HFFc6 (cell line): ENCODE measurements around the gene KHDRBS1. TPM values are rescaled to one million over a fixed set of nuclear protein-coding genes. Genes with fewer than 3 reads are reported as not detected.
A peak's percentile ranks its signal among the peaks of the same experiment; 100 is the strongest.

Source experiments
- DNase-seq: peaks from one replicate; pipeline ENCODE4 v3.0.0-alpha.2; 2018
- H3K27ac Mint-ChIP-seq: 2 replicates; pipeline ENCODE4 v1.8.0; 2020; ENCODE audit warnings: mild to moderate bottlenecking, mixed read lengths
- H3K27me3 Mint-ChIP-seq: 2 replicates; pipeline ENCODE4 v1.8.0; 2021; ENCODE audit warnings: mild to moderate bottlenecking, moderate library complexity, mixed read lengths; ENCODE audit not compliant: insufficient read depth
- H3K36me3 Mint-ChIP-seq: 2 replicates; pipeline ENCODE4 v1.8.0; 2021; ENCODE audit warnings: low read depth, mixed read lengths
- H3K4me1 Mint-ChIP-seq: 2 replicates; pipeline ENCODE4 v1.8.0; 2020; ENCODE audit warnings: low read depth, mixed read lengths
- H3K4me3 Mint-ChIP-seq: 2 replicates; pipeline ENCODE4 v1.8.0; 2020; ENCODE audit warnings: mild to moderate bottlenecking, moderate library complexity, mixed read lengths
- H3K9me3 Mint-ChIP-seq: 2 replicates; pipeline ENCODE4 v1.8.0; 2020; ENCODE audit warnings: mild to moderate bottlenecking, mixed read lengths
- total RNA-seq, 6 experiments: library from RNA; stranded (reverse); fragmentation: NEBNext Ultra II Directional; extraction: Animal tissue kit (Norgen Biotek cat#: 25700); gene quantifications; 2 replicates in 1 of 6; 3 replicates in 5 of 6; pipeline ENCODE4 v1.2.3, GENCODE V29; 2021
- TF ChIP-seq, protein P1 (sequence below): fragments of 200-600 bp; sonication (generic); IDR thresholded peaks from 2 replicates; pipeline ENCODE4 v1.5.0; 2021; ENCODE audit warnings: antibody characterized with exemption, mild to moderate bottlenecking

KHDRBS1 gene
- total RNA-seq, 6 experiments from 2014 or later: 119 to 160 (median 148) TPM

DNA sequence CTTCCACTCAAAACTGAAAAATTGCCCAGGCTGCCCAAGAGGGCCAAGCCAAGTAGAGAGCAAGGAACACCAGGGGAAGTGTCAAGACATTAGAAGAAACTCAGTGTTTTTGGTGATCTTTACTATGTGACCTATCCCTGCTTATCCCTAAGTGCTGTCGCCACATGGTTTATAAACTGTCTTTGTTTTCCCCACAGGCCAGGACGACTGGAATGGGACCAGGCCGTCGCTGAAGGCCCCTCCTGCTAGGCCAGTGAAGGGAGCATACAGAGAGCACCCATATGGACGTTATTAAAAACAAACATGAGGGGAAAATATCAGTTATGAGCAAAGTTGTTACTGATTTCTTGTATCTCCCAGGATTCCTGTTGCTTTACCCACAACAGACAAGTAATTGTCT is 28.7 kb downstream of the KHDRBS1 start:
- DNase-seq: no peak
- TF ChIP-seq, protein P1, sequence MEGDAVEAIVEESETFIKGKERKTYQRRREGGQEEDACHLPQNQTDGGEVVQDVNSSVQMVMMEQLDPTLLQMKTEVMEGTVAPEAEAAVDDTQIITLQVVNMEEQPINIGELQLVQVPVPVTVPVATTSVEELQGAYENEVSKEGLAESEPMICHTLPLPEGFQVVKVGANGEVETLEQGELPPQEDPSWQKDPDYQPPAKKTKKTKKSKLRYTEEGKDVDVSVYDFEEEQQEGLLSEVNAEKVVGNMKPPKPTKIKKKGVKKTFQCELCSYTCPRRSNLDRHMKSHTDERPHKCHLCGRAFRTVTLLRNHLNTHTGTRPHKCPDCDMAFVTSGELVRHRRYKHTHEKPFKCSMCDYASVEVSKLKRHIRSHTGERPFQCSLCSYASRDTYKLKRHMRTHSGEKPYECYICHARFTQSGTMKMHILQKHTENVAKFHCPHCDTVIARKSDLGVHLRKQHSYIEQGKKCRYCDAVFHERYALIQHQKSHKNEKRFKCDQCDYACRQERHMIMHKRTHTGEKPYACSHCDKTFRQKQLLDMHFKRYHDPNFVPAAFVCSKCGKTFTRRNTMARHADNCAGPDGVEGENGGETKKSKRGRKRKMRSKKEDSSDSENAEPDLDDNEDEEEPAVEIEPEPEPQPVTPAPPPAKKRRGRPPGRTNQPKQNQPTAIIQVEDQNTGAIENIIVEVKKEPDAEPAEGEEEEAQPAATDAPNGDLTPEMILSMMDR: no peak
- H3K4me3 Mint-ChIP-seq: no peak overlapping the region
- peaks cover 2% of the 10 kb centered on the region; the same call in 1 of the 2 replicates for H3K27me3 Mint-ChIP-seq
- peaks cover 23% of the 10 kb centered on the region for H3K36me3 Mint-ChIP-seq
- H3K27ac Mint-ChIP-seq: peak overlapping the region; percentile 46; the same call in 1 of the 2 replicates
- no peaks in the 10 kb centered on the region for H3K9me3 Mint-ChIP-seq
- no peaks in the 10 kb centered on the region; the same call in 1 of the 2 replicates for H3K4me1 Mint-ChIP-seq

DNA sequence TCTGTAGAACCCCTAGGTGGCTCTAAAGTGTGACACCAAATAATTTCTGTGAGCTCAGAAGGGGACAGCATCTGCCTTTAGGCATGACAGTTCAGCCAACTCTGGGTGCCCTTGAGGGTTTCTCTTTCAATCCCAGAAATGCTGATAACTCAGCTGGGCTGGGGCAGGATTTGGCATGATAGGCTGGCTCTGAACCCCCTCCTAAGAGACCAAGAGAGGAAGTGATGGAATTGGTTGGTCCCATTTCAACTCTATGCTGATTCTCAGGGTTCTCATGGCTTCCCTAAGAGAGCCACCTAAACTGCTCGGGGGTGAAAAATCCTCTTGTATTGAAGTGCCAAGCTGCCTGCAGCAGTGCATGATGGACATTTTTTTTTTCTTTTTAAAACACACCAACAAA is 30.6 kb downstream of the KHDRBS1 start:
- TF ChIP-seq, protein P1: no peak
- H3K4me1 Mint-ChIP-seq: peaks cover 8% of the 10 kb centered on the region
- no peaks in the 10 kb centered on the region for H3K9me3 Mint-ChIP-seq
- no peak for DNase-seq
- H3K4me3 Mint-ChIP-seq: no peak overlapping the region
- peaks cover 29% of the 10 kb centered on the region for H3K36me3 Mint-ChIP-seq
- no peak overlapping the region for H3K27ac Mint-ChIP-seq
- H3K27me3 Mint-ChIP-seq: peaks cover 3% of the 10 kb centered on the region

DNA sequence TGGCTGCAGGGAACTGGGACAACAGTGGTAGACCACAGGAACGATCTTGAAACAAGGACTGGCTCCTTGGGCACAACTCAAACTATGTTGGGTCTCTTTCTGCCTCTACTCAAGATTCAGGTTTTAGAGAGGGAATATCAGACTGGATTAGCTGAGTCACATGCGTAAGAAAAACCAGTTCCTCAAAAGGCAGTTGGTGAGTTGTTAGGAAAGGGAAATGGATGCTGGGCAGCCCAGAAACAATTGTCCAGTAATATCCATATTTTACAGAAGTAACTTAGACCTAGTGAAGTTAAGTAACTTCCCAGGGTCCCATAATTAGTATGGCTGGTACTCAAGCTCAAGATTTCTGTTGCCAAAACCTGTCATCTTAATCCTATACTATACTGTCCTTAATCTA is 32.1 kb downstream of the KHDRBS1 start:
- Mint-ChIP-seq H3K27me3 (peaks cover 1% of the 10 kb centered on the region; the same call in 1 of the 2 replicates), H3K27ac (no peak overlapping the region; the same call in 1 of the 2 replicates), H3K9me3 (no peaks in the 10 kb centered on the region), H3K36me3 (peaks cover 29% of the 10 kb centered on the region), H3K4me1 (peaks cover 8% of the 10 kb centered on the region), H3K4me3 (no peak overlapping the region)
- TF ChIP-seq, protein P1: no peak
- no peak for DNase-seq

DNA sequence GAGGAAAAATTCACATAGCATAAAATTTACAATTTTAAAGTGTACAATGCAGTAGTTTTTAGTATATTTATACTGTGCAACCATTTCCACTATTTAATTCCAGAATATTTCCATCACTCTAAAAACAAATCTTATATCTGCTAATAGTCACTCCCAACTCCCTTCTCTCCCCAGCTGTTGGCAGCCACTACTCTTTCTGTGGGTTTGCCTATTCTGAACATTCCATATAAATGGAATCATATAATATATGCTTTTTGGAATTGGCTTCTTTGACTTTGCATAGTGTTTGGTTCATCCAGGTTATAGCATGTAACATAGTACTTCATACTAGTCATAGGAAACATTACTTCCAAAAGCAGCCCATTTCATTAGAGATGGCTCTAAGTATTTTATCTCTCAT is 34.0 kb downstream of the KHDRBS1 start:
- TF ChIP-seq, protein P1: no peak
- Mint-ChIP-seq H3K27ac (no peak overlapping the region; the same call in 1 of the 2 replicates), H3K27me3 (peaks cover 1% of the 10 kb centered on the region; the same call in 1 of the 2 replicates), H3K9me3 (peaks cover 6% of the 10 kb centered on the region; the same call in 1 of the 2 replicates), H3K4me3 (no peak overlapping the region), H3K4me1 (peaks cover 19% of the 10 kb centered on the region), H3K36me3 (peaks cover 46% of the 10 kb centered on the region)
- no peak for DNase-seq

DNA sequence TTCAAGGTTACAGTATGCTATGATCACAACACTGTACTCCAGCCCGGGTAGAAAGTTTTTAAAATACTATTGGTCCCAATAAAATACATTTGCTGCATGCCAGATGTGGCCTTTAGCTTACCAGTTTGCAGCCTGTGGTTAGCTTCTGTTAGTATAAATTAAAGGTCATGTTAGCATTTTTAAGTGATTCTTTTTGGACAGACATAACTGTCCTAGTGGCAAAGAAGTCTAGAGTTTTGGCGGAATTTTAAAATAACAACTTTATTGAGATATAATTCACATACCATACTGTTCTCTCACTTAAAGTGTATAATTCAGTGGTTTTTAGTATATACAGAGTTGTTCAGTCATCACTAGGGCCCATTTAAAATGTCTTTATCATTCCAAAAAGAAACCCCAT is 34.8 kb downstream of the KHDRBS1 start:
- Mint-ChIP-seq H3K4me1 (peaks cover 23% of the 10 kb centered on the region), H3K27me3 (peaks cover 1% of the 10 kb centered on the region; the same call in 1 of the 2 replicates), H3K36me3 (peaks cover 45% of the 10 kb centered on the region), H3K4me3 (no peak overlapping the region), H3K27ac (no peak overlapping the region), H3K9me3 (peaks cover 6% of the 10 kb centered on the region; the same call in 1 of the 2 replicates)
- TF ChIP-seq, protein P1: no peak
- no peak for DNase-seq
